HepG2 (cell line): ENCODE results near the gene KRT1. TPM values are rescaled to one million over a fixed set of nuclear protein-coding genes. Genes with fewer than 3 reads are reported as not detected.

Source experiments
- GATAD1 ChIP-seq: IDR thresholded peaks from 2 replicates; pipeline ENCODE4 v1.6.1; 2016; ENCODE audit warnings: missing genetic modification reagents, missing compliant biosample characterization
- MED8 ChIP-seq: sonication (generic); formaldehyde crosslinking; IDR thresholded peaks from 2 replicates; pipeline ENCODE4 v1.8.1; 2023; ENCODE audit warnings: mild to moderate bottlenecking, missing genetic modification reagents; ENCODE audit not compliant: insufficient replicate concordance
- PAWR ChIP-seq: sonication (generic); formaldehyde crosslinking; IDR thresholded peaks from 2 replicates; pipeline ENCODE4 v1.4.0; 2020; ENCODE audit warnings: missing genetic modification reagents, mild to moderate bottlenecking, borderline replicate concordance
- PPARG ChIP-seq: conservative IDR thresholded peaks from 2 replicates; pipeline ENCODE4 v1.6.1; 2016; ENCODE audit warnings: missing biosample characterization, missing genetic modification reagents
- ZNF546 ChIP-seq: sonication (generic); formaldehyde crosslinking; conservative IDR thresholded peaks from 2 replicates; pipeline ENCODE4 v1.8.1; 2023; ENCODE audit warnings: mild to moderate bottlenecking, missing genetic modification reagents
- polyA plus RNA-seq, 8 experiments: library from polyadenylated mRNA; depleted of rRNA in 3 of 8; stranded (reverse) in 7 of 8; unstranded in 1 of 8; fragments of >200 nt; fragmentation: Illumina TruSeq in 4 of 8; extraction: Trizol in 4 of 8; gene quantifications; 2 replicates each; pipeline versions ENCODE4 v1.2.1 to v1.2.3, GENCODE V29; 2011 to 2016; ENCODE audit warnings: low read depth in 4 of 8, missing spikeins in 1 of 8, mixed read lengths in 1 of 8; ENCODE audit not compliant: insufficient read depth in 1 of 8
- total RNA-seq, 5 experiments: library from RNA; depleted of rRNA; stranded (reverse); fragments of >200 nt; fragmentation: Illumina TruSeq; extraction: Trizol; gene quantifications; 2 replicates each; pipeline ENCODE4 v1.2.3, GENCODE V29; 2016; ENCODE audit warnings: low read depth in 1 of 5
- TF ChIP-seq, protein P1 (sequence below), 2 experiments: sonication (generic) in 1 of 2; formaldehyde crosslinking in 1 of 2; IDR thresholded peaks; 2 replicates each; pipeline versions ENCODE4 v1.6.1 to v1.9.0; 2014 to 2022; ENCODE audit warnings: antibody characterized with exemption in 1 of 2, borderline replicate concordance in 1 of 2, inconsistent platforms in 1 of 2, low read depth in 1 of 2, missing genetic modification reagents in 1 of 2
- TF ChIP-seq, protein P2 (sequence below): IDR thresholded peaks from 2 replicates; pipeline ENCODE4 v1.6.1; 2012; ENCODE audit warnings: inconsistent platforms

Gene KRT1
- total and polyA plus RNA-seq, 2 of the 13 experiments (the other 11 are each of a cell fraction or from before 2014, with no cell fraction given) = not detected

DNA sequence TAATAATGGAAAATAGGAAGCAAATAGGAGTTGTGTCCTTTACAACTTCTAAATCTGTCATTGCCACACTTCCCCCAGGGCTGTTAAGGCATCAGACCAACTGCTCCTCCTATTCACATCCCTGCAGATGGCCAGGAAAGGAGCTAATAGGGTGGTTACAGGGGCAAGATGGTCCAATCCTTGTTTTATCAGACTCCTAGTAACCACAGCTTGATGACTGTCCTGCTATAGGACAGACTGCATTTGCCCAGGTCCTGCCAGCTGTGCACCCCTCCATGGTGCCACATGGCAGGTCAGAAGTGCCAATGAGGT, 17.3 kb downstream of the KRT1 start (continued):
- TF ChIP-seq ZNF546 (no peak), PAWR (CRISPR knock-in tag) (no peak), PPARG (CRISPR knock-in tag) (no peak), GATAD1 (CRISPR knock-in tag) (no peak), MED8 (no peak)
- TF ChIP-seq, protein P1, sequence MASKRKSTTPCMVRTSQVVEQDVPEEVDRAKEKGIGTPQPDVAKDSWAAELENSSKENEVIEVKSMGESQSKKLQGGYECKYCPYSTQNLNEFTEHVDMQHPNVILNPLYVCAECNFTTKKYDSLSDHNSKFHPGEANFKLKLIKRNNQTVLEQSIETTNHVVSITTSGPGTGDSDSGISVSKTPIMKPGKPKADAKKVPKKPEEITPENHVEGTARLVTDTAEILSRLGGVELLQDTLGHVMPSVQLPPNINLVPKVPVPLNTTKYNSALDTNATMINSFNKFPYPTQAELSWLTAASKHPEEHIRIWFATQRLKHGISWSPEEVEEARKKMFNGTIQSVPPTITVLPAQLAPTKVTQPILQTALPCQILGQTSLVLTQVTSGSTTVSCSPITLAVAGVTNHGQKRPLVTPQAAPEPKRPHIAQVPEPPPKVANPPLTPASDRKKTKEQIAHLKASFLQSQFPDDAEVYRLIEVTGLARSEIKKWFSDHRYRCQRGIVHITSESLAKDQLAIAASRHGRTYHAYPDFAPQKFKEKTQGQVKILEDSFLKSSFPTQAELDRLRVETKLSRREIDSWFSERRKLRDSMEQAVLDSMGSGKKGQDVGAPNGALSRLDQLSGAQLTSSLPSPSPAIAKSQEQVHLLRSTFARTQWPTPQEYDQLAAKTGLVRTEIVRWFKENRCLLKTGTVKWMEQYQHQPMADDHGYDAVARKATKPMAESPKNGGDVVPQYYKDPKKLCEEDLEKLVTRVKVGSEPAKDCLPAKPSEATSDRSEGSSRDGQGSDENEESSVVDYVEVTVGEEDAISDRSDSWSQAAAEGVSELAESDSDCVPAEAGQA (IDR thresholded peaks at IDR 0.05; ENCODE audit: low read depth) = no peak
- TF ChIP-seq, protein P1 (CRISPR knock-in tag; IDR thresholded peaks at IDR 0.05; ENCODE audit: borderline replicate concordance) = no peak
- TF ChIP-seq, protein P2, sequence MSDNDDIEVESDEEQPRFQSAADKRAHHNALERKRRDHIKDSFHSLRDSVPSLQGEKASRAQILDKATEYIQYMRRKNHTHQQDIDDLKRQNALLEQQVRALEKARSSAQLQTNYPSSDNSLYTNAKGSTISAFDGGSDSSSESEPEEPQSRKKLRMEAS = no peak
